Esophagus squamous epithelium (tissue), 5 donors: ENCODE data around the gene COL5A2. TPM values are rescaled to one million over a fixed set of nuclear protein-coding genes. Genes with fewer than 3 reads are reported as not detected.

Experiments
- DNase-seq: peaks from one replicate; lab custom pipeline; 2025; lab: John Stamatoyannopoulos, UW
- H3K27ac ChIP-seq, 4 donors: fragments of 200-600 bp; sonication (generic); one replicate each; pipeline ENCODE4 v1.5.1; 2016 to 2019; ENCODE audit warnings: mild to moderate bottlenecking in 1 of 4
- H3K27me3 ChIP-seq, 4 donors: fragments of 200-600 bp; sonication (generic); 1 replicate in 3 of 4; 2 replicates in 1 of 4; pipeline versions ENCODE4 v1.5.1 to v1.6.0; 2017 to 2021; ENCODE audit warnings: antibody characterized with exemption in 1 of 4
- H3K36me3 ChIP-seq, 3 donors: fragments of 200-600 bp; sonication (generic); one replicate each; pipeline ENCODE4 v1.5.1; 2016 to 2019
- H3K4me1 ChIP-seq, 3 donors: fragments of 200-600 bp; sonication (generic); one replicate each; pipeline ENCODE4 v1.5.1; 2017 to 2019
- H3K4me3 ChIP-seq, 4 donors: fragments of 200-600 bp; sonication (generic); 1 replicate in 3 of 4; 2 replicates in 1 of 4; pipeline ENCODE4 v1.5.1; 2016 to 2019; ENCODE audit warnings: mild to moderate bottlenecking in 2 of 4, moderate library complexity in 1 of 4
- H3K9me3 ChIP-seq, 3 donors: fragments of 200-600 bp; sonication (generic); one replicate each; pipeline ENCODE4 v1.5.1; 2016 to 2019
- POLR2A ChIP-seq, 4 donors: fragments of 450-650 bp; IDR thresholded peaks; one replicate each; pipeline ENCODE4 v1.6.1; 2017; ENCODE audit warnings: antibody characterized with exemption in 4 of 4, mild to moderate bottlenecking in 4 of 4, moderate library complexity in 3 of 4
- WGBS, 2 donors: methylation state at CpG; one replicate each; pipeline ENCODE4 v1.1.5; 2018; 5-methylcytosine and 5-hydroxymethylcytosine counted together
- intact Hi-C: fragments of 100-400 bp; cut with DNase I; formaldehyde crosslinking; loops from one replicate; pipeline ENCODE4 v1.15.0; 2022
- total RNA-seq, 4 donors: library from RNA; depleted of rRNA; stranded (reverse); fragments of >200 nt; gene quantifications; one replicate each; pipeline ENCODE4 v1.1.0, GENCODE V29; 2016
- TF ChIP-seq, protein P1 (sequence below), 6 experiments: fragments of 450-650 bp in 4 of 6; fragments of 200-600 bp in 2 of 6; sonication (generic) in 2 of 6; IDR thresholded peaks; one replicate each; pipeline ENCODE4 v1.5.1; 2016 to 2019; ENCODE audit warnings: antibody characterized with exemption in 6 of 6, mild to moderate bottlenecking in 4 of 6, moderate library complexity in 4 of 6
- donor health status: DM: yes; HTN: yes; CAD: no.

COL5A2 gene
- total RNA-seq, 4 donors from 2014 or later: 5.6 to 34.3 (median 13.4) TPM

DNA sequence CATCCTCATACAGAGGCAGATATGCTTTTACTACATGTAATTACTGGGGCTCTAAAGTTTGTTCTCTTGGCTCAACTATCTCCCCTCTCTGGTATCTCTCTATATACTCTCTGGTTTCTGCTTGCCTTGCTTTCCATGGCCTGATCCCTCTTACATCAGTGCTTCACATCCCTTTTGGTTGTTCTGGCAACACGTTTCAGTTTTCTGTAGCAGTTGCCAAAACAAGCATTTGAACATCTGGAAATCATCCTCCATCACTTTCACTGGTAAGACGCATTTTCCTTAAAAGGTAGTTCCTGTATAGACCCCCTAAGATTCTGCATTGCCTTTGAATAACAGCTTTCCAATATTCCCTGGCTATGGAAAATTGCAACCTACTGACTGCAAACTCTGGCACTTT lies 25.9 kb downstream of the COL5A2 start:
- no peak overlapping the region for H3K4me3 ChIP-seq
- WGBS, 2 donors: 62 to 64% methylated on average over 2 of the region's 2 CpGs
- DNase-seq: no peak
- no peaks in the 10 kb centered on the region for H3K36me3 ChIP-seq
- intact Hi-C loops: no loop called here
- H3K27ac ChIP-seq: no peak overlapping the region
- no peaks in the 10 kb centered on the region for H3K9me3 ChIP-seq
- TF ChIP-seq, protein P1, sequence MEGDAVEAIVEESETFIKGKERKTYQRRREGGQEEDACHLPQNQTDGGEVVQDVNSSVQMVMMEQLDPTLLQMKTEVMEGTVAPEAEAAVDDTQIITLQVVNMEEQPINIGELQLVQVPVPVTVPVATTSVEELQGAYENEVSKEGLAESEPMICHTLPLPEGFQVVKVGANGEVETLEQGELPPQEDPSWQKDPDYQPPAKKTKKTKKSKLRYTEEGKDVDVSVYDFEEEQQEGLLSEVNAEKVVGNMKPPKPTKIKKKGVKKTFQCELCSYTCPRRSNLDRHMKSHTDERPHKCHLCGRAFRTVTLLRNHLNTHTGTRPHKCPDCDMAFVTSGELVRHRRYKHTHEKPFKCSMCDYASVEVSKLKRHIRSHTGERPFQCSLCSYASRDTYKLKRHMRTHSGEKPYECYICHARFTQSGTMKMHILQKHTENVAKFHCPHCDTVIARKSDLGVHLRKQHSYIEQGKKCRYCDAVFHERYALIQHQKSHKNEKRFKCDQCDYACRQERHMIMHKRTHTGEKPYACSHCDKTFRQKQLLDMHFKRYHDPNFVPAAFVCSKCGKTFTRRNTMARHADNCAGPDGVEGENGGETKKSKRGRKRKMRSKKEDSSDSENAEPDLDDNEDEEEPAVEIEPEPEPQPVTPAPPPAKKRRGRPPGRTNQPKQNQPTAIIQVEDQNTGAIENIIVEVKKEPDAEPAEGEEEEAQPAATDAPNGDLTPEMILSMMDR (IDR thresholded peaks at IDR 0.05): no peak
- no peak for TF ChIP-seq POLR2A (IDR thresholded peaks at IDR 0.05)
- H3K4me1 ChIP-seq: peaks cover 0 to 28% (median 5%) of the 10 kb centered on the region in 3 donors
- no peaks in the 10 kb centered on the region for H3K27me3 ChIP-seq

DNA sequence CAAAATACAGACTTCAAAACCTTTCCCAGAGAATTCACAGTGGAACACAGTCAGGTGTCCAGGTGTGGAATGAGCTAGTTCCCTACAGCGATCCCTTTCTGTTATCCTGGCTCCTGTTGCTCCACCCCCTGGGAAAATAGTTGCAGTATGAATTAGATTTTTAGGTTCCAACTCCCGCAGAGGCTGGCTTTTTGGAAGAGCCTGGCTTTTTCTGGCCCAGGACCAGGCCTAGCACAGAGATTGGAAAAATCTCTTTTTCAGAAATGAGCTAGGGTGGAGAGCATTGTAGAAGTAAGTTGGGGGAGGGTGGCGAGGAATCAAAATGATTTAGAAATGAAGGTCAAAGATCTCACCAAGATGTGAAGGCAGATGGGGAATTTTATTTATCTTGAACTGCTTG lies 27.1 kb downstream of the COL5A2 start:
- no peak for DNase-seq
- Histone ChIP-seq H3K36me3 (no peaks in the 10 kb centered on the region), H3K4me1 (peaks cover 0 to 28% (median 5%) of the 10 kb centered on the region in 3 donors), H3K27me3 (no peaks in the 10 kb centered on the region), H3K9me3 (no peaks in the 10 kb centered on the region), H3K27ac (peak overlapping the region in 1 of 4 donors; percentile 17), H3K4me3 (no peak overlapping the region)
- no peak for TF ChIP-seq POLR2A (IDR thresholded peaks at IDR 0.05)
- TF ChIP-seq, protein P1 (IDR thresholded peaks at IDR 0.05): no peak
- intact Hi-C loops: no loop called here
- 58 to 75% methylated on average over 3 of the region's 3 CpGs for WGBS, 2 donors

DNA sequence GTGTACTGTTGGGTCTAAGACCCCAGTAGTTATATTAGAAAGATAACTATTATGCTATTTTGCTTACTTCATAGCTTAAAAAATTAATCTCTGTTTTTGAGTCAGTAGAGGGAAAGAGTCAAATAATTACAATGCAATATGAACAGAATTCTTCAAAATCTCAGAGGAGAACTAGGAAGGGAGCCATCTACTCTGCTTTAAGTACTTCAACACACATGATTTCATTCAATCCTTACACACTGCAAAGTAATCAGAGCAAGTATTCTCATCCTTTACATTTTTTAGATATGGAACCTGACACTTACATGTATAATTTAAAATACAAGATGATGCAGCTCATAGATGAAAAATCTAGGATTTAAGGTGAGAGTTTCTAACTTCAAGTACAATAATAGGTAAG lies 27.7 kb downstream of the COL5A2 start:
- Histone ChIP-seq H3K27ac (no peak overlapping the region), H3K9me3 (no peaks in the 10 kb centered on the region), H3K4me3 (no peak overlapping the region), H3K36me3 (no peaks in the 10 kb centered on the region), H3K4me1 (peaks cover 0 to 28% (median 5%) of the 10 kb centered on the region in 3 donors), H3K27me3 (no peaks in the 10 kb centered on the region)
- intact Hi-C loops: no loop called here
- TF ChIP-seq POLR2A (IDR thresholded peaks at IDR 0.05): no peak
- TF ChIP-seq, protein P1 (IDR thresholded peaks at IDR 0.05): no peak
- no peak for DNase-seq

DNA sequence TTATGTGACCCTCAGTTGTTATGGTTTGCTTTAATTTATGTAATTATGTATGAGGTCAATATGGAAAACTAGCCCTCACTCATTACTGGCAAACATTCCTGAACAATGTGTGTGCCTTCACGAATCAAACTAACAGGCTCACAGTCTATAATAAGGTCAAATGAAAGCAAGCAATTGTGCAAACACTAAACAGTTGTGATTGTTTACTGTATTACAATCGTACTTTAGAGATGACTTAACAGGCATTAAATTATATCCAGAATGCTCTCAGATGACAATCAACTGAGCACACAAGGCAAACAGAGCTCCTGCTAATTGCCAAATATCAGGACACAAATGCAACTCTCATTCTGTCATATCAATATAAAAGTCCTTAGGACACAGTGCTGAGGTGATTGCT lies 29.5 kb downstream of the COL5A2 start:
- Histone ChIP-seq H3K36me3 (no peaks in the 10 kb centered on the region), H3K27ac (no peak overlapping the region), H3K9me3 (no peaks in the 10 kb centered on the region), H3K27me3 (no peaks in the 10 kb centered on the region), H3K4me1 (peaks cover 0 to 28% (median 5%) of the 10 kb centered on the region in 3 donors), H3K4me3 (no peak overlapping the region)
- no peak for DNase-seq
- 11 to 16% methylated on average over 1 to 2 of the region's 2 CpGs for WGBS, 2 donors
- intact Hi-C loops: no loop called here
- TF ChIP-seq, protein P1 (IDR thresholded peaks at IDR 0.05): no peak

DNA sequence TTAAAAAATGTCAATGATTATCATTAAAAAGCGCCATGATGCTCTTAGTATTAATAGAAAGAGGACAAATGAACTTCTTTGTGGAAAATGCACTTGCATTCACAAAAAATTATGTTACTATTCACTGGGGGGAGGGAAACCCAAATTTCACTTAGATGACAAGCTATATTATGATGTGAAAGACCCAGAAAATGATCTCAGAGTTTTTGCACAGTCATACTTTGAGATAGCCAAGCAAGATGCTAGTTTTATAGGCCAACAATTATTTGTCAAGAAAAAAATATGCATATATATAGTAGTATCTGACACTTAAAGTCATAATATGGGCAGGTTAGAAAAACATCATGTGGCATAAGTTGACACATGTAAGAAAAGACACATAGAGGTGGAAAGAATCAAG lies 31.6 kb downstream of the COL5A2 start:
- 0 to 75% methylated on average over 1 of the region's 1 CpG for WGBS, 2 donors
- Histone ChIP-seq H3K4me3 (no peak overlapping the region), H3K27ac (no peak overlapping the region), H3K27me3 (no peaks in the 10 kb centered on the region), H3K36me3 (no peaks in the 10 kb centered on the region), H3K4me1 (peaks cover 0 to 24% (median 5%) of the 10 kb centered on the region in 3 donors), H3K9me3 (no peaks in the 10 kb centered on the region)
- TF ChIP-seq, protein P1 (IDR thresholded peaks at IDR 0.05): no peak
- no peak for TF ChIP-seq POLR2A (IDR thresholded peaks at IDR 0.05)
- intact Hi-C loops: no loop called here
- DNase-seq: no peak
